ENCODE results near the gene FZD10. TPM values are rescaled to one million over a fixed set of nuclear protein-coding genes. Genes with fewer than 3 reads are reported as not detected.

Gene FZD10
- total and polyA plus RNA-seq, 2 experiments from 2014 or later, result 0.11 to 0.45 TPM

- TF ChIP-seq, protein P1, sequence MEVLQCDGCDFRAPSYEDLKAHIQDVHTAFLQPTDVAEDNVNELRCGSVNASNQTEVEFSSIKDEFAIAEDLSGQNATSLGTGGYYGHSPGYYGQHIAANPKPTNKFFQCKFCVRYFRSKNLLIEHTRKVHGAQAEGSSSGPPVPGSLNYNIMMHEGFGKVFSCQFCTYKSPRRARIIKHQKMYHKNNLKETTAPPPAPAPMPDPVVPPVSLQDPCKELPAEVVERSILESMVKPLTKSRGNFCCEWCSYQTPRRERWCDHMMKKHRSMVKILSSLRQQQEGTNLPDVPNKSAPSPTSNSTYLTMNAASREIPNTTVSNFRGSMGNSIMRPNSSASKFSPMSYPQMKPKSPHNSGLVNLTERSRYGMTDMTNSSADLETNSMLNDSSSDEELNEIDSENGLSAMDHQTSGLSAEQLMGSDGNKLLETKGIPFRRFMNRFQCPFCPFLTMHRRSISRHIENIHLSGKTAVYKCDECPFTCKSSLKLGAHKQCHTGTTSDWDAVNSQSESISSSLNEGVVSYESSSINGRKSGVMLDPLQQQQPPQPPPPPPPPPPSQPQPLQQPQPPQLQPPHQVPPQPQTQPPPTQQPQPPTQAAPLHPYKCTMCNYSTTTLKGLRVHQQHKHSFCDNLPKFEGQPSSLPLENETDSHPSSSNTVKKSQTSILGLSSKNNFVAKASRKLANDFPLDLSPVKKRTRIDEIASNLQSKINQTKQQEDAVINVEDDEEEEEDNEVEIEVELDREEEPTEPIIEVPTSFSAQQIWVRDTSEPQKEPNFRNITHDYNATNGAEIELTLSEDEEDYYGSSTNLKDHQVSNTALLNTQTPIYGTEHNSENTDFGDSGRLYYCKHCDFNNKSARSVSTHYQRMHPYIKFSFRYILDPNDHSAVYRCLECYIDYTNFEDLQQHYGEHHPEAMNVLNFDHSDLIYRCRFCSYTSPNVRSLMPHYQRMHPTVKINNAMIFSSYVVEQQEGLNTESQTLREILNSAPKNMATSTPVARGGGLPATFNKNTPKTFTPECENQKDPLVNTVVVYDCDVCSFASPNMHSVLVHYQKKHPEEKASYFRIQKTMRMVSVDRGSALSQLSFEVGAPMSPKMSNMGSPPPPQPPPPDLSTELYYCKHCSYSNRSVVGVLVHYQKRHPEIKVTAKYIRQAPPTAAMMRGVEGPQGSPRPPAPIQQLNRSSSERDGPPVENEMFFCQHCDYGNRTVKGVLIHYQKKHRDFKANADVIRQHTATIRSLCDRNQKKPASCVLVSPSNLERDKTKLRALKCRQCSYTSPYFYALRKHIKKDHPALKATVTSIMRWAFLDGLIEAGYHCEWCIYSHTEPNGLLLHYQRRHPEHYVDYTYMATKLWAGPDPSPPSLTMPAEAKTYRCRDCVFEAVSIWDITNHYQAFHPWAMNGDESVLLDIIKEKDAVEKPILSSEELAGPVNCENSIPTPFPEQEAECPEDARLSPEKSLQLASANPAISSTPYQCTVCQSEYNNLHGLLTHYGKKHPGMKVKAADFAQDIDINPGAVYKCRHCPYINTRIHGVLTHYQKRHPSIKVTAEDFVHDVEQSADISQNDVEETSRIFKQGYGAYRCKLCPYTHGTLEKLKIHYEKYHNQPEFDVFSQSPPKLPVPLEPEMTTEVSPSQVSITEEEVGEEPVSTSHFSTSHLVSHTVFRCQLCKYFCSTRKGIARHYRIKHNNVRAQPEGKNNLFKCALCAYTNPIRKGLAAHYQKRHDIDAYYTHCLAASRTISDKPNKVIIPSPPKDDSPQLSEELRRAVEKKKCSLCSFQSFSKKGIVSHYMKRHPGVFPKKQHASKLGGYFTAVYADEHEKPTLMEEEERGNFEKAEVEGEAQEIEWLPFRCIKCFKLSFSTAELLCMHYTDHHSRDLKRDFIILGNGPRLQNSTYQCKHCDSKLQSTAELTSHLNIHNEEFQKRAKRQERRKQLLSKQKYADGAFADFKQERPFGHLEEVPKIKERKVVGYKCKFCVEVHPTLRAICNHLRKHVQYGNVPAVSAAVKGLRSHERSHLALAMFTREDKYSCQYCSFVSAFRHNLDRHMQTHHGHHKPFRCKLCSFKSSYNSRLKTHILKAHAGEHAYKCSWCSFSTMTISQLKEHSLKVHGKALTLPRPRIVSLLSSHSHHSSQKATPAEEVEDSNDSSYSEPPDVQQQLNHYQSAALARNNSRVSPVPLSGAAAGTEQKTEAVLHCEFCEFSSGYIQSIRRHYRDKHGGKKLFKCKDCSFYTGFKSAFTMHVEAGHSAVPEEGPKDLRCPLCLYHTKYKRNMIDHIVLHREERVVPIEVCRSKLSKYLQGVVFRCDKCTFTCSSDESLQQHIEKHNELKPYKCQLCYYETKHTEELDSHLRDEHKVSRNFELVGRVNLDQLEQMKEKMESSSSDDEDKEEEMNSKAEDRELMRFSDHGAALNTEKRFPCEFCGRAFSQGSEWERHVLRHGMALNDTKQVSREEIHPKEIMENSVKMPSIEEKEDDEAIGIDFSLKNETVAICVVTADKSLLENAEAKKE (CRISPR knock-in tag; IDR thresholded peaks at IDR 0.05), result no peak
- no peak for TF ChIP-seq JUNB (IDR thresholded peaks at IDR 0.05; ENCODE audit: unreplicated experiment)
- TF ChIP-seq NANOG (IDR thresholded peaks at IDR 0.05; ENCODE audit: borderline replicate concordance), result no peak
- TF ChIP-seq EZH2phosphoT487 (IDR thresholded peaks at IDR 0.05; ENCODE audit: unreplicated experiment), result no peak
- no peak for TF ChIP-seq ZNF114 (CRISPR knock-in tag; IDR thresholded peaks at IDR 0.05)
Observed at GRCh38 chr12:130153803-130154202, 8.5 kb upstream of the FZD10 start (continued).

GRCh38 chr12:130154276-130155070 is 7.8 kb upstream of the FZD10 start:
- no peaks in the 10 kb centered on the region for H3K9me2 ChIP-seq (ENCODE audit: insufficient read depth)
- H3K4me3 ChIP-seq, result no peak overlapping the region
- H3K27ac ChIP-seq (ENCODE audit: low read depth), result no peak overlapping the region
- H3K4me3 Mint-ChIP-seq, result no peak overlapping the region
- no peaks in the 10 kb centered on the region for H3K79me2 ChIP-seq (replicated peaks; ENCODE audit: insufficient read depth)
- H3K4me1 ChIP-seq (ENCODE audit: insufficient read depth), result peaks cover 12% of the 10 kb centered on the region
- H3K27ac Mint-ChIP-seq, result no peak overlapping the region
- ATAC-seq (no peak), DNase-seq (ENCODE audit: low spot score) (no peak)
- no peak overlapping the region for H2AFZ ChIP-seq
- peaks cover 40% of the 10 kb centered on the region for H3K36me3 Mint-ChIP-seq (ENCODE audit: low read depth)
- no peaks in the 10 kb centered on the region for H3K36me3 ChIP-seq (ENCODE audit: insufficient read depth)
- H3K9me3 Mint-ChIP-seq, result peaks cover 64% of the 10 kb centered on the region; the same call in 2 of the 3 replicates
- no peaks in the 10 kb centered on the region for H3K4me1 Mint-ChIP-seq
- no peaks in the 10 kb centered on the region for H4K20me1 ChIP-seq (replicated peaks; ENCODE audit: insufficient read depth)
- peaks cover 63% of the 10 kb centered on the region for H3K27me3 ChIP-seq (ENCODE audit: insufficient read depth)
- no peaks in the 10 kb centered on the region for H3F3A ChIP-seq (replicated peaks; ENCODE audit: low read depth)
- H3K4me2 ChIP-seq, result no peak overlapping the region
- H3K27me3 Mint-ChIP-seq (ENCODE audit: insufficient read depth, low read depth, poor library complexity), result peaks cover 6% of the 10 kb centered on the region
- no peak for TF ChIP-seq CTCF (conservative IDR thresholded peaks at IDR 0.05; ENCODE audit: low read depth in 2 of 2)
- TF ChIP-seq ZNF114 (CRISPR knock-in tag; IDR thresholded peaks at IDR 0.05), result no peak
- TF ChIP-seq POLR2AphosphoS5 (IDR thresholded peaks at IDR 0.05; ENCODE audit: low read depth), result no peak
- no peak for TF ChIP-seq EZH2phosphoT487 (IDR thresholded peaks at IDR 0.05; ENCODE audit: unreplicated experiment)
- TF ChIP-seq, protein P2, sequence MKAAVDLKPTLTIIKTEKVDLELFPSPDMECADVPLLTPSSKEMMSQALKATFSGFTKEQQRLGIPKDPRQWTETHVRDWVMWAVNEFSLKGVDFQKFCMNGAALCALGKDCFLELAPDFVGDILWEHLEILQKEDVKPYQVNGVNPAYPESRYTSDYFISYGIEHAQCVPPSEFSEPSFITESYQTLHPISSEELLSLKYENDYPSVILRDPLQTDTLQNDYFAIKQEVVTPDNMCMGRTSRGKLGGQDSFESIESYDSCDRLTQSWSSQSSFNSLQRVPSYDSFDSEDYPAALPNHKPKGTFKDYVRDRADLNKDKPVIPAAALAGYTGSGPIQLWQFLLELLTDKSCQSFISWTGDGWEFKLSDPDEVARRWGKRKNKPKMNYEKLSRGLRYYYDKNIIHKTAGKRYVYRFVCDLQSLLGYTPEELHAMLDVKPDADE (IDR thresholded peaks at IDR 0.05), result no peak
- no peak for TF ChIP-seq REST (IDR thresholded peaks at IDR 0.05; ENCODE audit: unreplicated experiment)
- no peak for TF ChIP-seq EZH2 (IDR thresholded peaks at IDR 0.05; ENCODE audit: low read depth, unreplicated experiment)
- no peak for TF ChIP-seq NANOG (IDR thresholded peaks at IDR 0.05; ENCODE audit: borderline replicate concordance)
- no peak for TF ChIP-seq CREB1 (CRISPR knock-in tag; IDR thresholded peaks at IDR 0.05; ENCODE audit: low read depth)
- TF ChIP-seq STAT1 (IDR thresholded peaks at IDR 0.05; ENCODE audit: unreplicated experiment), result no peak

All from GM23338 (cell line).